Keratinocyte (primary cell): ENCODE data around the gene BCL2L12. TPM values are rescaled to one million over a fixed set of nuclear protein-coding genes. Genes with fewer than 3 reads are reported as not detected.

Source experiments
- DNase-seq: peaks from one replicate; pipeline ENCODE4 v3.0.0-alpha.2; 2011; ENCODE audit warnings: low read depth, missing footprints, low spot score
- FAIRE-seq: peaks from 2 replicates; lab custom pipeline; 2011; peaks lifted over from hg19 to GRCh38; lab: Jason Lieb, UNC
- H2AFZ ChIP-seq: 2 replicates; pipeline ENCODE4 v1.6.0; 2012; ENCODE audit warnings: low read length, control low read depth, inconsistent platforms; ENCODE audit not compliant: control insufficient read depth
- H3K27ac ChIP-seq: 2 replicates; pipeline ENCODE4 v1.5.1; 2011; ENCODE audit warnings: low read length; ENCODE audit not compliant: control insufficient read depth, insufficient read depth
- H3K27me3 ChIP-seq: 3 replicates; pipeline ENCODE4 v1.6.0; 2011; ENCODE audit warnings: low read length; ENCODE audit not compliant: control insufficient read depth, insufficient read depth; ENCODE audit errors: extremely low read depth
- H3K36me3 ChIP-seq, 2 experiments: 2 replicates in 1 of 2; 3 replicates in 1 of 2; pipeline ENCODE4 v1.5.1; 2011; ENCODE audit warnings: low read length in 2 of 2, mild to moderate bottlenecking in 1 of 2; ENCODE audit not compliant: control insufficient read depth in 2 of 2, insufficient read depth in 2 of 2; ENCODE audit errors: extremely low read depth in 1 of 2
- H3K4me1 ChIP-seq: 3 replicates; pipeline ENCODE4 v1.5.1; 2011; ENCODE audit warnings: low read length; ENCODE audit not compliant: control insufficient read depth, insufficient read depth; ENCODE audit errors: extremely low read depth
- H3K4me2 ChIP-seq: 3 replicates; pipeline ENCODE4 v1.6.0; 2011; ENCODE audit warnings: low read depth, low read length; ENCODE audit not compliant: control insufficient read depth, insufficient read depth; ENCODE audit errors: extremely low read depth
- H3K4me3 ChIP-seq, 3 experiments: fragments of 200-600 bp in 1 of 3; sonication (generic) in 1 of 3; 2 replicates in 2 of 3; 3 replicates in 1 of 3; pipeline ENCODE4 v1.5.1; 2011 to 2016; ENCODE audit warnings: low read length in 3 of 3, mild to moderate bottlenecking in 3 of 3, control low read depth in 2 of 3, inconsistent platforms in 1 of 3, low read depth in 1 of 3, mixed read lengths in 1 of 3, mixed run types in 1 of 3, moderate library complexity in 1 of 3; ENCODE audit not compliant: control insufficient read depth in 2 of 3, insufficient read depth in 2 of 3; ENCODE audit errors: extremely low read depth in 1 of 3
- H3K79me2 ChIP-seq: 2 replicates; pipeline ENCODE4 v1.6.0; 2012; ENCODE audit warnings: low read length; ENCODE audit not compliant: control insufficient read depth, insufficient read depth
- H3K9ac ChIP-seq: 3 replicates; pipeline ENCODE4 v1.6.0; 2011; ENCODE audit warnings: low read length; ENCODE audit not compliant: control insufficient read depth, insufficient read depth; ENCODE audit errors: extremely low read depth
- H3K9me1 ChIP-seq: 3 replicates; pipeline ENCODE4 v1.6.0; 2011; ENCODE audit warnings: low read length; ENCODE audit not compliant: control insufficient read depth, insufficient read depth; ENCODE audit errors: extremely low read depth
- H3K9me3 ChIP-seq: 2 replicates; pipeline ENCODE4 v1.5.1; 2012; ENCODE audit warnings: low read depth, low read length; ENCODE audit not compliant: control insufficient read depth
- H4K20me1 ChIP-seq: 3 replicates; pipeline ENCODE4 v1.6.0; 2011; ENCODE audit warnings: low read length; ENCODE audit not compliant: control insufficient read depth, insufficient read depth; ENCODE audit errors: extremely low read depth
- EZH2 ChIP-seq: IDR thresholded peaks from one replicate; pipeline ENCODE4 v1.6.1; 2012; ENCODE audit warnings: inconsistent platforms, mild to moderate bottlenecking, low read length, moderate library complexity
- dilution Hi-C: fragments of 300-500 bp; cut with MboI; formaldehyde crosslinking; loops from one replicate; pipeline ENCODE4 v1.7.0; 2020; ENCODE audit warnings: low sequenced_read_pairs; ENCODE audit not compliant: extremely low pct_ligation_motif_present
- polyA plus RNA-seq, 5 experiments: library from polyadenylated mRNA; depleted of rRNA in 3 of 5; stranded (reverse) in 3 of 5; stranded (forward) in 1 of 5; unstranded in 1 of 5; fragments of >200 nt; gene quantifications; 1 replicate in 1 of 5; 2 replicates in 3 of 5; 3 replicates in 1 of 5; pipeline versions ENCODE4 v1.2.1 to v1.2.3, GENCODE V29; 2011 to 2012; ENCODE audit warnings: missing spikeins in 2 of 5, low read depth in 1 of 5, low replicate concordance in 1 of 5
- TF ChIP-seq, protein P1 (sequence below), 3 experiments: IDR thresholded peaks in 1 of 3; conservative IDR thresholded peaks in 1 of 3; optimal IDR thresholded peaks in 1 of 3; 2 replicates in 2 of 3; 3 replicates in 1 of 3; pipeline versions ENCODE3 to v1.5.1; 2011; ENCODE audit warnings: low read length in 3 of 3, mild to moderate bottlenecking in 3 of 3, moderate library complexity in 2 of 3, control low read depth in 1 of 3, inconsistent platforms in 1 of 3; ENCODE audit not compliant: insufficient read depth in 2 of 3; ENCODE audit errors: extremely low read depth in 1 of 3

BCL2L12 gene
- polyA plus RNA-seq, 1 donor (not counting 4 experiments of a cell fraction or from before 2014, with no cell fraction given), result 14.8 TPM

DNA sequence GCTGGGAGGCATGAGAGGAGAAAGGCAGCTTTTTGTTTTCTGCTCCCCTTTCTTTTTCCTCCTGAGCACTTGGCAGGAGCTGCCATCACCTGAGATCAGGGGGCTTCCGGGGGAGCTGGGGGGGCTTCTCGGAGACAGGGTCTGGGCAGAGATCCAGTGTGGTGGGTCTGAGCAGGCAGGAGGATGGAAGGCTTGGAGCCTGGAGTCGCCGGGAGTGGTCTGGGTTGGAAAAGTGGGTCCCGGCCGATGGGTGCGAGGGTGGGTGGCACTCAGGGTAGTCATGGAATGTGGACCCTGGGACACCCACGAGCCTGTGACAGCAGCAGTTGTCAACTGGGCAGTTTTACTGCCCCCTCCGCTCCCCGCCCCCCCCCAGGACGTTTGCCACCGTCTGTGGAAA lies 21.4 kb downstream of the BCL2L12 start:
- Histone ChIP-seq H3K4me2 (no peak overlapping the region), H3K27me3 (no peaks in the 10 kb centered on the region)
- no peak for FAIRE-seq

DNA sequence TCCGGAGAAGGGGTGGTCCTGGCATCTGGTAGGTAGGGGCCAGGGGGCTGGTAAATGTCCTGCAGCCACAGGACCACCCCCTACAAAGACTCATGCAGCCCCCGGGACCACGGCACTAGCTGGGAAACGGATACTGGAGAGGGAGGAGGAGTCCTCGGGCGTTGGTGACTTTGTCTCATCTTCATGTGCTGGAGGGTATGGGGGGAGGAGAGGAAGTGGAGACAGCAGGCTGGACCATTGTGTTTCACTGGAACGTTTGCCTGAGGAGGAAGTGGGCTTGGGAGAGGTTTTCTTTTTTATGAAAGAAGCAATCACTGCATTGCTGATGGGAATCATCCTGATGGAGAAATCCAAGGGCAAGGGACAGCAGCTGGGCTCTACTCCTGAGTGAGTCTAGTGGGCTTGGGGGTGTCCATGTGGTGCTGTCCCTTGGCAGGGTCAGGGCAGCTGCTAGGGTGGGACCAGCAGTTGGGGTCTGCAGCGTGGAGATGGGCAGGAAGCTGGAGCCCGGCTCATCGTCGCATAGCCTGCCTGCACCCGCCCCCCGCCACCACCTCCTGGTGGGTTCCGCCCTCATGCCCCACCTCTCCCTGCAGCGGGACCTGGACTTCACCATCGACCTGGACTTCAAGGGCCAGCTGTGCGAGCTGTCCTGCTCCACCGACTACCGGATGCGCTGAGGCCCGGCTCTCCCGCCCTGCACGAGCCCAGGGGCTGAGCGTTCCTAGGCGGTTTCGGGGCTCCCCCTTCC lies 22.0 kb downstream of the BCL2L12 start:
- TF ChIP-seq, protein P1, sequence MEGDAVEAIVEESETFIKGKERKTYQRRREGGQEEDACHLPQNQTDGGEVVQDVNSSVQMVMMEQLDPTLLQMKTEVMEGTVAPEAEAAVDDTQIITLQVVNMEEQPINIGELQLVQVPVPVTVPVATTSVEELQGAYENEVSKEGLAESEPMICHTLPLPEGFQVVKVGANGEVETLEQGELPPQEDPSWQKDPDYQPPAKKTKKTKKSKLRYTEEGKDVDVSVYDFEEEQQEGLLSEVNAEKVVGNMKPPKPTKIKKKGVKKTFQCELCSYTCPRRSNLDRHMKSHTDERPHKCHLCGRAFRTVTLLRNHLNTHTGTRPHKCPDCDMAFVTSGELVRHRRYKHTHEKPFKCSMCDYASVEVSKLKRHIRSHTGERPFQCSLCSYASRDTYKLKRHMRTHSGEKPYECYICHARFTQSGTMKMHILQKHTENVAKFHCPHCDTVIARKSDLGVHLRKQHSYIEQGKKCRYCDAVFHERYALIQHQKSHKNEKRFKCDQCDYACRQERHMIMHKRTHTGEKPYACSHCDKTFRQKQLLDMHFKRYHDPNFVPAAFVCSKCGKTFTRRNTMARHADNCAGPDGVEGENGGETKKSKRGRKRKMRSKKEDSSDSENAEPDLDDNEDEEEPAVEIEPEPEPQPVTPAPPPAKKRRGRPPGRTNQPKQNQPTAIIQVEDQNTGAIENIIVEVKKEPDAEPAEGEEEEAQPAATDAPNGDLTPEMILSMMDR (optimal IDR thresholded peaks at IDR 0.05 in 1 of 3, IDR thresholded peaks at IDR 0.05 in 1 of 3, conservative IDR thresholded peaks at IDR 0.05 in 1 of 3; ENCODE audit: extremely low read depth in 1 of 3, insufficient read depth in 2 of 3, low read length in 3 of 3), result no peak
- no peak for TF ChIP-seq EZH2
- no peak for FAIRE-seq
- Histone ChIP-seq H3K9me1 (no peaks in the 10 kb centered on the region), H3K4me1 (peaks cover 21% of the 10 kb centered on the region), H3K79me2 (peaks cover 5% of the 10 kb centered on the region), H4K20me1 (peaks cover 7% of the 10 kb centered on the region), H3K9me3 (no peaks in the 10 kb centered on the region), H3K27me3 (no peaks in the 10 kb centered on the region), H3K4me2 (no peak overlapping the region), H2AFZ (no peak overlapping the region), H3K4me3 (no peak overlapping the region), H3K36me3 (peaks cover 29 to 35% of the 10 kb centered on the region in 2 experiments), H3K9ac (no peak overlapping the region), H3K27ac (no peak overlapping the region)
- dilution Hi-C loops, result no loop called here
- DNase-seq, result no peak

More for the DNA sequence above, 21.4 kb downstream of the BCL2L12 start:
- peaks cover 34 to 38% of the 10 kb centered on the region in 2 experiments for H3K36me3 ChIP-seq
- dilution Hi-C loops, result no loop called here
- no peaks in the 10 kb centered on the region for H3K9me1 ChIP-seq
- no peak overlapping the region for H2AFZ ChIP-seq
- H4K20me1 ChIP-seq, result peaks cover 7% of the 10 kb centered on the region
- peaks cover 21% of the 10 kb centered on the region for H3K4me1 ChIP-seq
- no peak overlapping the region for H3K9ac ChIP-seq
- H3K79me2 ChIP-seq, result peaks cover 6% of the 10 kb centered on the region
- H3K9me3 ChIP-seq, result no peaks in the 10 kb centered on the region
- TF ChIP-seq, protein P1 (optimal IDR thresholded peaks at IDR 0.05 in 1 of 3, IDR thresholded peaks at IDR 0.05 in 1 of 3, conservative IDR thresholded peaks at IDR 0.05 in 1 of 3; ENCODE audit: extremely low read depth in 1 of 3, insufficient read depth in 2 of 3, low read length in 3 of 3), result no peak
- H3K4me3 ChIP-seq, result no peak overlapping the region
- no peak overlapping the region for H3K27ac ChIP-seq
- DNase-seq, result no peak
